HG02759 (cell line): ENCODE measurements around the gene YEATS2.
"Not testable (repeated sequence)": the region's sequence is repeated elsewhere in the genome, so short reads cannot be mapped to it uniquely, and the experiment has no call there.

Experiments used
- ATAC-seq: cut with Tn5 transposase; IDR thresholded peaks from one replicate; pipeline ENCODE4 v1.9.1; 2021; ENCODE audit warnings: mild to moderate bottlenecking, moderate library complexity; ENCODE audit not compliant: unreplicated experiment

The YEATS2 gene

DNA sequence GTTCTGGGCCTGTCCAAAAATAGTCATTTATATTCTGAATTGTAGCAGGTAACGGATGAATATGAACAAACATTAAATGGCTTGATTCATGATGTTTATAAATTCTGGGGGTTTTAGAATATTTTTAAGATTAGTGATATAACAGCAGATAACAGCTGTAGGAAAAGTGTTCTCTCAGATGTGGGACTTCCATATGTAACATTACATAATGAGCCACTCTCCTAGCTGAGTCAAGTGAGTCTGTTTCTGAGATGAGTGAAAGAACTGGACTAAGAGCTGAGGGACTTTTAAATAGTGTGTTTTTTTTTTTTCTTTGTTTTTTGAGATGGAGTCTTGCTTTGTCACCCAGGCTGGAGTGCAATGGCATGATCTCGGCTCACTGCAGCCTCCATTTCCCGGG is 13.9 kb downstream of the YEATS2 start:
- no peak for ATAC-seq

- ATAC-seq = no peak
These were observed 17.0 kb downstream of the YEATS2 start for GRCh38 chr3:183714622-183715021.

DNA sequence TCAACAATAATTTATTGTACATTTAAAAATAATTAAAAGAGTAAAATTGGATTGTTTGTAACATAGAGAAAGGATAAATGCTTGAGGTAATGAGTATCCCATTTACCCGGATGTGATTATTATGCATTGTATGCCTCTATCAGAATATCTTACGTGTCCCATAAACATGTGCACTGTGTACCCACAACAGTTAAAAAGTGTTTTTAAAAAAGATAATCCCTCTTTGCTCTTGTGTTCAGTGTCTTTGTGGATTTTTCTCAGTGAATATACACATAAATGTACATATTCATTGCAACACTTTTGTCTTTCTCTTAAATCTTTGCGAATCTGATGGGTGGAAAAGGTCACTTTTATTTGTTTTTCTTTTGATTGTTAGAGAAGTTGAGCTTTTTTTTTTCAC is 20.4 kb downstream of the YEATS2 start:
- ATAC-seq = no peak

GRCh38 chr3:183725387-183725786 is 27.8 kb downstream of the YEATS2 start:
- no peak for ATAC-seq

- ATAC-seq = no peak
These were observed 30.6 kb downstream of the YEATS2 start for GRCh38 chr3:183728204-183728603.

- ATAC-seq = no peak
These were observed 32.8 kb downstream of the YEATS2 start for GRCh38 chr3:183730361-183730760.

DNA sequence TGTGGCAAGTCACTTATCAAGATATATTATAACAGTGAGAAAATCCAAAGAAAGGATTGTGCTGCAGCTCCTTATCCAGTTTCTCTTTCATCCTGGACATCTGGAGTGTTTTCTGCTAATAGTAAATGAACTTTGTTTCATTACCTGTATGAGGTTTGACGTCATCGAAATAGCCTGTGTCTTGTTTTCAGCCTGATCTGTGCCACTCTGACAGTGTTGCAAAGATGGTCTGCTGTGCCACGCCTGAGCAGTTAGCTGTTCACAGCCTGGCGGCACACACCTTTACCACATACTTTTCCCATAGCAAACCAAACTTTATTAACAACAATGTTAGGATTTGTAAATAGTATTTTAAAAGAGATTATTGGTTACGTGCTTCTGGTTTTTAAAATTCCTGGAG is 34.0 kb downstream of the YEATS2 start:
- no peak for ATAC-seq

DNA sequence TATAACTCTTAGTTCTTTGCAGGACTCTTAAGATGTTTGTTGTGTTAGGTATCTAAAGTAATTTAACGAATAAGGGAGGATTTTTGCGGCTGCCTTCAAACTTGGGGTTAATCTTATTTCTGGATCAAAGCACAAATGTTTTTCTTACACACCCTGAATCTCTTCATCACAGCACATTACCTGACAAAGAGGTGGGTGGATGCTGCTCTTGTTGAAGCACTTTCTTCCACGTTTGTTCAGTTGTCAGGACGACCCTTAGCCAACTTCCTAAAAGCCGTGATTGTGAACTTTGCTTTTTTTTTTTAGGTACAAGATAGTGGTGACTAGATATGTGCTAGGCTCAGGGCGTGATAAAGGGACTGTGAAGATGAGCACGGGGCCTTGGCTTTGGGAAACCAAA is 36.0 kb downstream of the YEATS2 start:
- no peak for ATAC-seq

- ATAC-seq = no peak
These were observed 37.3 kb downstream of the YEATS2 start for GRCh38 chr3:183734750-183735494.

GRCh38 chr3:183737116-183737515 is 39.5 kb downstream of the YEATS2 start:
- no peak for ATAC-seq

DNA sequence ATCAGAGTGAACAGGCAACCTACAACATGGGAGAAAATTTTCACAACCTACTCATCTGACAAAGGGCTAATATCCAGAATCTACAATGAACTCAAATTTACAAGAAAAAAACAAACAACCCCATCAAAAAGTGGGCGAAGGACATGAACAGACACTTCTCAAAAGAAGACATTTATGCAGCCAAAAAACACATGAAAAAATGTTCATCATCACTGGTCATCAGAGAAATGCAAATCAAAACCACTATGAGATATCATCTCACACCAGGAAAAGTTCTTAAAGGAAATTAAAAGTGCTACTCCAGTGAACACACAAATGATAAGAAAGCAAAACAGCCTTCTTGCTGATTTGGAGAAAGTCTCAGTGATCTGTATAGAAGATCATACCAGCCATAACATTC is 42.6 kb downstream of the YEATS2 start:
- ATAC-seq = not testable (repeated sequence)

DNA sequence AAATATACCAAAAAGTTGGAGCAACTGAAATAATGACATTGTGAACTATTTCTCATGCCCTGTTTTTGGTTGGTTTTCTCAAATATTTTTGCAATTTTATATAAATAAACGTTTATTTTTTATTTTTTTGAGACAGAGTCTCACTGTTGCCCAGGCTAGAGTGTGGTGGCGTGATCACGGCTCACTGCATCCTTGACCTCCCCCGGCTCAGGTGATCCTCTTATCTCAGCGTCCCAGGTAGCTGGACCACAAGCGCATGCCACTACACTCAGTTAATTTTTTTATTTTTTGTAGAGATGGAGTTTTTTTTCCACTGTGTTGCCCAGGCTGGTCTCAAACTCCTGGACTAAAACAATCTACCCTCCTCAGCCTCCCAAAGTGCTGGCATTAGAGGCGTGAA is 45.6 kb downstream of the YEATS2 start:
- no peak for ATAC-seq

DNA sequence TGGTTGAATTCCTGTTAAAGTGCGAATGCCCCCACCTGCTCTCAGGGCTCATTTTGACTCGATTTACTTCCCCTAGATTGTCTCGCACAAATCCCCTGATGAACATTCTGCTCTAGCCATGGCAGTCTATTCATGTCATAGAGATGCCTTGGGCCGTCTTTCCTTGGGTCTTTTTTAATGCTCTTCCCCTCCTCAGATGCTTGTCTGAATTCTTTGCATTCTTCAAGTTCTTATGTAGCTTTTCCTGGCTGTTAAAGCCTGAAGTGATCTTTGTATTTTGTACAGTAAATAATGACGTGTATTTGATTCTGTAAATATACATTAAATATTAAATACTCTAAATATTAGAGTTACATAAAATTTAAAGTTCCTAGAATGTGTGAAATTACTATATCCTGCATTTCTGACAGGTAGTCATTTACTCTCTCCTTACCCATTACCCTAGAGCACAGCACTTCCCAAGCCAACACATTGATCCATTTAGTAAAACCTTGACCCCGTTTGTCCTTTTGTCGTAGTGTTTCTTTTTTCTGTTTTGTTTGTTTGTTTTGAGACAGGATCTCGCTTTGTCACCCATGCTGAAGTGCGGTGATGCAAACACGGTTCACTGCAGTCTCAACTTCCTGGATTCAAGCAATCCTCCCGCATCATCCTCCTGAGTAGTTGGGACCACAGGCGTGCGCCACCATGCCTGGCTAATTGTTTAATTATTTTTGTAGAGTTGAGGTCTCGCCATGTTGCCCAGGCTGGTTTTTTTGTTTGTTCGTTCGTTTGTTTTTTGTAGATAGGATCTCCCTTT is 47.9 kb downstream of the YEATS2 start:
- ATAC-seq = no peak

DNA sequence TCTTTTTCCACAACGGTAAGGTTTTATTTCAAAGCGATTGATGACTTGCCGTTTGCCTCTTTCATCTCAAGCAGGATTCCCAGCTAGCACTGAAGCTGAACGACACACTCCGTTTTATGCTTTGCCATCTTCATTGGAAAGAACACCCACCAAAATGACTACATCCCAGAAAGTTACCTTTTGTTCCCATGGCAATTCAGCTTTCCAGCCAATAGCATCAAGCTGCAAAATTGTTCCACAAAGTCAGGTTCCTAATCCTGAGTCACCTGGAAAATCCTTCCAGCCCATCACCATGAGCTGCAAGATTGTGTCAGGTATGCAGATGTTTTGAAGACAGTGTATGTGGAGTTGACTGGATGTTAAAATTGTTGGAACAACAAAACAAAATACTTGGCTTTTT is 56.5 kb downstream of the YEATS2 start:
- no peak for ATAC-seq

- ATAC-seq = no peak
These were observed 64.7 kb downstream of the YEATS2 start for GRCh38 chr3:183762304-183762703.

DNA sequence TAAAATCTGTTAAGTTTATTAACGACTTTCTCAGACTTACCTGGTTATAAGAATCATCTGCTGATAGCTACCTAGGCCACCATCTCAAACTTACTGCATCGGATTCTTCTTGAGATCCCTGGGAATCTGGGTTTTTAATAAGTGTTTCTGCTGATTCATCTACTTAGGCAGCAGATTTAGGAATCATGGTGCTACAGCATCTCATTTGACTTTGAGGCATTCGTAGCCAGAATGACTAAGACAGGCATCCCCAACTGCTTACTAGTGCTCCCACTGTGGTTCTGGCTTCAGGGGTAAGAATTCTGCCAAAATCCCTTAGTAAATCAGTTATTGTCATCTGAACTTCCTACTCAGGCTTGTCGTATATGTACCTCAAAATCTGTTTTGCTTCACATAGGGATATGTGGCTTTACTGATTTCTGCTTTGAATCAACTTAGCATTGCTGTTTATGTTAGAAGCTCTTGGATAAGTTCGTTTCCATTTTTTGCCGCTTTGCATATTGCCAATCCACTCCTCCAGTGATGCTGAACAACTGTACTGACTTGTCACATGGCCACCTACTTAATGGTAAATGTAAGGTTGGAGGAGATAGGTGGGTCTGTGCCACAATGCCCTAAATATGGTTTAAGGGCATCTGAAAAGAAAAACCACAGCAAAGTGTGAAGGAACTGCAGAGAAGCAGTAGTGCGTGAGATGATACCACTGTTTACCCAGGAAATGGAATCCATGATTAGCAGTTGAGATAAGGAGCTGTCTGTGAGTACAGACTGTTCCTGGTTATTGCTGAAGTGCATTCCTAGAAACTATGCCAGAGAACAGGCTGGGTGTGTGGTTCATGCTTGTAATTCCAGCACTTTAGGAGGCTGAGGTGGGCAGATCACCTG is 67.5 kb downstream of the YEATS2 start:
- ATAC-seq = no peak

- no peak for ATAC-seq
These were observed 68.5 kb downstream of the YEATS2 start for GRCh38 chr3:183766107-183766506.

GRCh38 chr3:183766745-183767606 is 69.4 kb downstream of the YEATS2 start:
- ATAC-seq = peak; percentile 84

DNA sequence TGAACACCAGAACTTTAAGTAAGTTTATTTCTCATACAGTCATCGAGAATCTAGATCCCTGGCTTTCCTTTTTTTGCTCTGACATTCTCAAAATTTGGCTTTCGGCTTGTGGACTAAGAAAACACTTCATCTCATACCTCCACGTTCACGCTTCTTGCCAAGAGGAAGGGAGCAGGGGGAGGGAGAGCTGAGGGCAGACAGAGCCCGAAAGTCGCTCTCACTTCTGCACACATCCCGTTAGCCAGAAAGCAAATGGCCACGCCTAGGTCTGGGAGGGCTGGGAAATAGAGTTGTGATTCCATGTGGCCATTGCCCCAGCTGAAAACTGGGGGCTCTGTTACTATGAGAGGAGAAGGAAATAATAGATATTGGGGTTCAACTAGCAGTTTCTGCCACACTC is 70.5 kb downstream of the YEATS2 start:
- no peak for ATAC-seq

DNA sequence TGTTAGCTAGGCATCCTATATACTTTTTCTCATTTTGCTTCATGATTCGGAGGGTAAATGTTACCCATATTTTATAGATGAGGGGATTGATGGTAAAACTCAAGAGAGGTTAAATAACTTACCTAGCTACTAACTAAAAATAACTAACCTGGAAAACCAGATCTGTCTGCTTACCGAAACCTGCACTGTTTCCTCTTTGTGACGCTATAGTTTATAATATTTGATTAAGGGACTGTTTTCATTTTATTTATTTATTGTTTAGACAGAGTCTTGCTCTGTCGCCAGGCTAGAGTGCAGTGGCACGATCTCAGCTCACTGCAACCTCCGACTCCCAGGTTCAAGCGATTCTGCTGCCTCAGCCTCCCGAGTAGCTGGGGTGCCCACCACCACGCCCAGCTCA is 71.9 kb downstream of the YEATS2 start:
- no peak for ATAC-seq
